Prostate gland (tissue), 2 donors: Measurements from ENCODE around the gene ILKAP. TPM values are rescaled to one million over a fixed set of nuclear protein-coding genes. Genes with fewer than 3 reads are reported as not detected.

Experiments
- DNase-seq: peaks from one replicate; pipeline ENCODE4 v3.0.0-alpha.2; 2019; ENCODE audit warnings: low spot score
- H3K27ac ChIP-seq, 2 donors: fragments of 200-600 bp; sonication (generic); 2 replicates each; pipeline ENCODE4 v1.5.1; 2017 to 2019
- H3K27me3 ChIP-seq: fragments of 200-600 bp; sonication (generic); replicated peaks from 2 replicates; pipeline ENCODE4 v1.5.1; 2019; ENCODE audit not compliant: insufficient read depth
- H3K36me3 ChIP-seq, 2 donors: fragments of 200-600 bp; sonication (generic); 1 replicate in 1 of 2; 2 replicates in 1 of 2; pipeline versions ENCODE4 v1.5.1 to v1.8.1; 2017 to 2019
- H3K4me1 ChIP-seq: fragments of 200-600 bp; sonication (generic); replicated peaks from 2 replicates; pipeline ENCODE4 v1.5.1; 2019
- H3K4me3 ChIP-seq, 2 donors: fragments of 200-600 bp; sonication (generic); 2 replicates each; pipeline ENCODE4 v1.5.1; 2017 to 2019
- H3K9me3 ChIP-seq: fragments of 200-600 bp; sonication (generic); 2 replicates; pipeline ENCODE4 v1.5.1; 2017
- CTCF ChIP-seq, 4 experiments: fragments of 200-600 bp in 2 of 4; fragments of 450-650 bp in 2 of 4; sonication (generic) in 2 of 4; IDR thresholded peaks; 1 replicate in 3 of 4; 2 replicates in 1 of 4; pipeline ENCODE4 v1.5.1; 2016 to 2019; ENCODE audit warnings: antibody characterized with exemption in 4 of 4, mild to moderate bottlenecking in 2 of 4, moderate library complexity in 2 of 4
- POLR2A ChIP-seq: fragments of 450-650 bp; IDR thresholded peaks from one replicate; pipeline ENCODE4 v1.6.1; 2016; ENCODE audit warnings: antibody characterized with exemption, mild to moderate bottlenecking
- POLR2AphosphoS5 ChIP-seq: sonication (generic); formaldehyde crosslinking; IDR thresholded peaks from one replicate; pipeline ENCODE4 v1.6.1; 2017; ENCODE audit warnings: antibody characterized with exemption
- WGBS: methylation state at CpG from one replicate; pipeline ENCODE4 v1.1.5; 2018; 5-methylcytosine and 5-hydroxymethylcytosine counted together
- intact Hi-C: fragments of 100-400 bp; cut with DNase I; formaldehyde crosslinking; loops from one replicate; pipeline ENCODE4 v1.14.2; 2022
- total RNA-seq, 2 donors: library from RNA; depleted of rRNA; stranded (reverse); fragments of >200 nt; gene quantifications; one replicate each; pipeline ENCODE4 v1.1.0, GENCODE V29; 2016

Gene ILKAP
- total RNA-seq, 2 donors from 2014 or later: 33.6 to 41.8 TPM

GRCh38 chr2:238130111-238130695, 73.3 kb downstream of the ILKAP start:
- intact Hi-C loops: no loop called here
- TF ChIP-seq CTCF (IDR thresholded peaks at IDR 0.05) (no peak), POLR2AphosphoS5 (no peak), POLR2A (no peak)

GRCh38 chr2:238129166-238130010, 74.1 kb downstream of the ILKAP start:
- no peaks in the 10 kb centered on the region for H3K4me1 ChIP-seq
- H3K4me3 ChIP-seq: no peak overlapping the region
- intact Hi-C loops: no loop called here
- no peaks in the 10 kb centered on the region for H3K27me3 ChIP-seq
- no peaks in the 10 kb centered on the region for H3K36me3 ChIP-seq
- 91% methylated on average over 22 of the region's 22 CpGs for WGBS
- H3K9me3 ChIP-seq: no peaks in the 10 kb centered on the region
- no peak overlapping the region for H3K27ac ChIP-seq
- no peak for DNase-seq
- TF ChIP-seq POLR2A: no peak
- no peak for TF ChIP-seq POLR2AphosphoS5
- TF ChIP-seq CTCF (IDR thresholded peaks at IDR 0.05): no peak

More at GRCh38 chr2:238130111-238130695, 73.3 kb downstream of the ILKAP start:
- H3K27me3 ChIP-seq: no peaks in the 10 kb centered on the region
- WGBS: 86% methylated on average over 21 of the region's 28 CpGs
- no peak overlapping the region for H3K4me3 ChIP-seq
- no peak overlapping the region for H3K27ac ChIP-seq
- H3K36me3 ChIP-seq: no peaks in the 10 kb centered on the region
- H3K4me1 ChIP-seq: no peaks in the 10 kb centered on the region
- H3K9me3 ChIP-seq: no peaks in the 10 kb centered on the region
- no peak for DNase-seq

DNA sequence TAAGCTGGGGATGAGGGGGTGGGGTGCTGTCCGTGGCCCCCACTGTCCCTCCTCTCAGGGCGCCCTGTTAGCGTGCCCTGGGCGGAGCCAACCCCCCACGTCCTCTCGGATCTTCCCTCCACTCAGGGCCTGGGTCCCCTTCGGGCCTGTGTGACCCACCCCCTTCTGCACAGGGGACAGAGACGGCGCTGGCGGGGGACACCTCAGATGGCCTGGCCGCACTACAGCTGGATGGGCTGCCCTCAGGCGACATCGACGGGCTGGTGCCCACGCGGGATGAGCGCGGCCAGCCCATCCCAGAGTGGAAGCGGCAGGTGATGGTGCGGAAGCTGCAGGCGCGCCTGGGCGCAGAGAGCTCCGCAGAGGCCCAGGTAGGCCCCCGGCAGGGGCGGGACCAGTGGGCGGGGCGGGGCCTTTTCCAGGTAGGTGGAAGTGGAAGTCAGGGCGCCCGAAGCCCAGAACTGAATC, 74.9 kb downstream of the ILKAP start:
- no peak overlapping the region for H3K27ac ChIP-seq
- H3K36me3 ChIP-seq: no peaks in the 10 kb centered on the region
- WGBS: 88% methylated on average over 26 of the region's 30 CpGs
- no peak overlapping the region for H3K4me3 ChIP-seq
- no peaks in the 10 kb centered on the region for H3K27me3 ChIP-seq
- TF ChIP-seq POLR2A (no peak), POLR2AphosphoS5 (no peak), CTCF (IDR thresholded peaks at IDR 0.05) (no peak)
- DNase-seq: no peak
- H3K9me3 ChIP-seq: no peaks in the 10 kb centered on the region
- intact Hi-C loops: no loop called here
- no peaks in the 10 kb centered on the region for H3K4me1 ChIP-seq

- TF ChIP-seq CTCF (IDR thresholded peaks at IDR 0.05) (no peak), POLR2AphosphoS5 (no peak), POLR2A (no peak)
- H3K36me3 ChIP-seq: no peaks in the 10 kb centered on the region
- H3K27ac ChIP-seq: no peak overlapping the region
- no peaks in the 10 kb centered on the region for H3K27me3 ChIP-seq
- intact Hi-C loops: no loop called here
- H3K9me3 ChIP-seq: no peaks in the 10 kb centered on the region
- H3K4me1 ChIP-seq: no peaks in the 10 kb centered on the region
- DNase-seq: no peak
- no peak overlapping the region for H3K4me3 ChIP-seq
- 86% methylated on average over 18 of the region's 22 CpGs for WGBS
Measured at GRCh38 chr2:238128061-238128440, 75.4 kb downstream of the ILKAP start.
